Measurements from ENCODE around the gene PHOSPHO2.
"Not testable (repeated sequence)": the region's sequence is repeated elsewhere in the genome, so short reads cannot be mapped to it uniquely, and the experiment has no call there.

PHOSPHO2 gene

GRCh38 chr2:169673106-169673505 lies 21.2 kb upstream of the PHOSPHO2 start:
- Histone ChIP-seq H3K9ac (ENCODE audit: insufficient read length) (no peak overlapping the region), H3K36me3 (ENCODE audit: insufficient read depth, low read length) (no peaks in the 10 kb centered on the region), H3K9me3 (ENCODE audit: low read depth, low read length) (no peaks in the 10 kb centered on the region), H3K4me3 (no peak overlapping the region), H3K27ac (no peak overlapping the region)
- no peak for TF ChIP-seq EZH2 (IDR thresholded peaks at IDR 0.05)
- no peak for TF ChIP-seq POLR2AphosphoS5 (IDR thresholded peaks at IDR 0.05; ENCODE audit: borderline replicate concordance, low read depth, low read length)
- no peak for DNase-seq (ENCODE audit: low read depth, low spot score)

DNA sequence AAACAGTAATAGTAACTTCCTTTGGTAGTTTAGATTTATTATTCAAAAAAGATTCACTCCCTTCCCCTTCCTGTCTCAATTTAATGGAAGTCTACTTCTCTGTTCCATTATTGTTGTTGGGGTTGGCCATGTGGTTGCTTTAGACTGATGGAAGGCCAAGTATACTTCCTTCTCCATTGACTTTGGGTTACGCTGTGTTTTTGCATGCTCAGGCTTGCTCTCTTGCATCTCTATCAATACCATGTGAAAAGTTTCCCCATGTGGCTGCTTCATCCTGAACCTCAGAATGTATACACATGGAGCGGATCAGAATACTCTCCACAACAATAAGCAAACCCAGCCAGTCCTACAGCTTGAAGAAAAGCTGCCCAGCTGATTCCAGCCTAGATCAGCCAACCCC lies 20.3 kb upstream of the PHOSPHO2 start:
- H3K4me3 ChIP-seq, result no peak overlapping the region
- H3K27ac ChIP-seq, result no peak overlapping the region
- no peaks in the 10 kb centered on the region for H3K9me3 ChIP-seq (ENCODE audit: low read depth, low read length)
- no peaks in the 10 kb centered on the region for H3K36me3 ChIP-seq (ENCODE audit: insufficient read depth, low read length)
- no peak for TF ChIP-seq EZH2 (IDR thresholded peaks at IDR 0.05)
- no peak for TF ChIP-seq POLR2AphosphoS5 (IDR thresholded peaks at IDR 0.05; ENCODE audit: borderline replicate concordance, low read depth, low read length)
- no peak for TF ChIP-seq FOXP2 (optimal IDR thresholded peaks at IDR 0.05; ENCODE audit: control extremely low read depth, extremely low read length, insufficient read depth)
- no peak overlapping the region for H3K9ac ChIP-seq (ENCODE audit: insufficient read length)
- no peak for DNase-seq (ENCODE audit: low read depth, low spot score)

- H3K9me3 ChIP-seq (ENCODE audit: low read depth, low read length), result no peaks in the 10 kb centered on the region
- TF ChIP-seq POLR2AphosphoS5 (IDR thresholded peaks at IDR 0.05; ENCODE audit: borderline replicate concordance, low read depth, low read length) (no peak), EZH2 (IDR thresholded peaks at IDR 0.05) (no peak), FOXP2 (optimal IDR thresholded peaks at IDR 0.05; ENCODE audit: control extremely low read depth, extremely low read length, insufficient read depth) (no peak)
- no peaks in the 10 kb centered on the region for H3K36me3 ChIP-seq (ENCODE audit: insufficient read depth, low read length)
- H3K9ac ChIP-seq (ENCODE audit: insufficient read length), result no peak overlapping the region
- H3K4me3 ChIP-seq, result no peak overlapping the region
- DNase-seq (ENCODE audit: low read depth, low spot score), result no peak
- H3K27ac ChIP-seq, result no peak overlapping the region
Observed at GRCh38 chr2:169676357-169676756, 17.9 kb upstream of the PHOSPHO2 start.

DNA sequence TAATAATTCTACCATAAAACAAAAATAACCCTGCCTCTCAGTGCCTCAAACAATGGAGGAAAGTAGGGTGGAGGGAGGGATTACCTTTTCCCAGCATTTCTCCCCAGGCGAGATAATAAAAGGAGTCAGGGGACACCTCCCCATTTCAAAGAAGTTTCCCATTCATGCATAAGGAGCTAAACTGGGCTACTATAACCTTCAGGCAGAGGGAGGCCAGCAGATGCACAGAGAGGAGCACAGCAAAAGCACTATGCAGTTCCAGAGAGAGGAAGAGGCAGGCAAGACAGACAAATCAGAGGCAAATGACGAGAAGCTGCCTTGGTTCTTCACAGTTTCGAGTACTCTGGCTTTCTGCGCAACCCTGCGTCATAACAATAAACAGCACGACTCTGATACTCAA lies 17.4 kb upstream of the PHOSPHO2 start:
- Histone ChIP-seq H3K27ac (no peak overlapping the region), H3K9ac (ENCODE audit: insufficient read length) (no peak overlapping the region), H3K9me3 (ENCODE audit: low read depth, low read length) (no peaks in the 10 kb centered on the region), H3K36me3 (ENCODE audit: insufficient read depth, low read length) (no peaks in the 10 kb centered on the region), H3K4me3 (no peak overlapping the region)
- no peak for DNase-seq (ENCODE audit: low read depth, low spot score)
- TF ChIP-seq FOXP2 (optimal IDR thresholded peaks at IDR 0.05; ENCODE audit: control extremely low read depth, extremely low read length, insufficient read depth), result no peak
- TF ChIP-seq POLR2AphosphoS5 (IDR thresholded peaks at IDR 0.05; ENCODE audit: borderline replicate concordance, low read depth, low read length), result no peak

DNA sequence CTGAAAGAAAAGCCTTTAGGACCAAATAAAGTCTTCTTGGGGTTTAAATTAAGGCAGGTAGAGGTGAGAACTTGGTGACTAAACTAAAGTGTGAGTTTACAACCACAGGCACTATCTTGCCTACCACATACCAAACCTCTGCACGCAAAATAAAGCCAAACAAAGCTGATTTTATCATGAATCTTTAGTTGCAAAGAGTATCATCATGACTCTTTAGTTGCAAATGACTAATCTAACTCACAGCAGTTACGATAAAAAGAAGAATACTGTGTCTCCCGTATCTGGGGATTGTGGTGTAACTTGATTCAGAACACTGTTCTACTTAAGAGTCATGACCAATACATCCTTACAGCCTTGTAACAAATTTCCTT lies 11.2 kb upstream of the PHOSPHO2 start:
- Histone ChIP-seq H3K4me3 (no peak overlapping the region), H3K9me3 (ENCODE audit: low read depth, low read length) (no peaks in the 10 kb centered on the region), H3K36me3 (ENCODE audit: insufficient read depth, low read length) (no peaks in the 10 kb centered on the region), H3K27ac (no peak overlapping the region), H3K9ac (ENCODE audit: insufficient read length) (no peak overlapping the region)
- TF ChIP-seq EZH2 (IDR thresholded peaks at IDR 0.05), result no peak
- TF ChIP-seq POLR2AphosphoS5 (IDR thresholded peaks at IDR 0.05; ENCODE audit: borderline replicate concordance, low read depth, low read length), result no peak
- no peak for TF ChIP-seq FOXP2 (optimal IDR thresholded peaks at IDR 0.05; ENCODE audit: control extremely low read depth, extremely low read length, insufficient read depth)
- no peak for DNase-seq (ENCODE audit: low read depth, low spot score)

GRCh38 chr2:169683425-169684134 lies 10.7 kb upstream of the PHOSPHO2 start:
- Histone ChIP-seq H3K9ac (ENCODE audit: insufficient read length) (no peak overlapping the region), H3K4me3 (no peak overlapping the region), H3K27ac (no peak overlapping the region), H3K36me3 (ENCODE audit: insufficient read depth, low read length) (no peaks in the 10 kb centered on the region), H3K9me3 (ENCODE audit: low read depth, low read length) (no peaks in the 10 kb centered on the region)
- TF ChIP-seq POLR2AphosphoS5 (IDR thresholded peaks at IDR 0.05; ENCODE audit: borderline replicate concordance, low read depth, low read length), result no peak
- DNase-seq (ENCODE audit: low read depth, low spot score), result no peak

DNA sequence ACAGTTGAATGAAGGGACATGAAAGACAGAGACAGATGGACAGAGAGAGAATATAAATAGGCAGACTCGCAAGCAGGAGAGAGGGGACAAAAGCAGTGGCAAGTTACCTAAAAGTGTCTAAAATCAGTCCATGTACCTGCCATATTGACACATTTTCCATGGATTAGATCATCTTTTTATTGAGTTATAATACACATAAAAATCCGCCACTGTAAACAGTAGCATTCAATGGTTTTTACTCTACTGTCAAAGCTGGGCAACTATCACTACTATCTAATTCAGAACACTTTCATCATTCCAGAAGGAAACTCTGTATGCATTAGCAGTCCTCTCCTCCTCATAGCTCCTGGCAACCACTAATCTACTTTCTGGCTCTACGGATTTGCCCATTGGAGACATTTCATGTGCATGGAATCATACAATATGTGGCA lies 10.1 kb upstream of the PHOSPHO2 start:
- H3K27ac ChIP-seq, result no peak overlapping the region
- H3K36me3 ChIP-seq (ENCODE audit: insufficient read depth, low read length), result no peaks in the 10 kb centered on the region
- H3K9me3 ChIP-seq (ENCODE audit: low read depth, low read length), result no peaks in the 10 kb centered on the region
- no peak for DNase-seq (ENCODE audit: low read depth, low spot score)
- TF ChIP-seq POLR2AphosphoS5 (IDR thresholded peaks at IDR 0.05; ENCODE audit: borderline replicate concordance, low read depth, low read length) (no peak), EZH2 (IDR thresholded peaks at IDR 0.05) (no peak), FOXP2 (optimal IDR thresholded peaks at IDR 0.05; ENCODE audit: control extremely low read depth, extremely low read length, insufficient read depth) (no peak)
- H3K9ac ChIP-seq (ENCODE audit: insufficient read length), result no peak overlapping the region
- no peak overlapping the region for H3K4me3 ChIP-seq

GRCh38 chr2:169684712-169685111 lies 9.6 kb upstream of the PHOSPHO2 start:
- not testable (repeated sequence) for H3K9me3 ChIP-seq (ENCODE audit: low read depth, low read length); H3K4me3 ChIP-seq; H3K36me3 ChIP-seq (ENCODE audit: insufficient read depth, low read length); H3K27ac ChIP-seq; DNase-seq (ENCODE audit: low read depth, low spot score); H3K9ac ChIP-seq (ENCODE audit: insufficient read length)

DNA sequence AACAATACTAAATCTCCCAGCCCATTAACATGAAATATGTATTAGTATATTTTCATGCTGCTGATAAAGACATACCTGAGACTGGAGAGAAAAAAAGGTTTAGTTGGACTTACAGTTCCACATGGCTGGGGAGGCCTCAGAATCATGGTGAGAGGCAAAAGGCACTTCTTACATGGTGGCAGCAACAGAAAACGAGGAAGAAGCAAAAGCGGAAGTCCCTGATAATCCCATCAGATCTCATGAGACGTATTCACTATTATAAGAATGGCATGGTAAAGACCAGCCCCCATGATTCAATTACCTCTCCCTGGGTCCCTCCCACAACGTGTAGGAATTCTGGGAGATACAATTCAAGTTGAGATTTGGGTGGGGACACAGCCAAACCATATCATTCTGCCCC lies 7.4 kb upstream of the PHOSPHO2 start:
- not testable (repeated sequence) for H3K27ac ChIP-seq; H3K36me3 ChIP-seq (ENCODE audit: insufficient read depth, low read length); H3K4me3 ChIP-seq; H3K9me3 ChIP-seq (ENCODE audit: low read depth, low read length); DNase-seq (ENCODE audit: low read depth, low spot score); H3K9ac ChIP-seq (ENCODE audit: insufficient read length)

DNA sequence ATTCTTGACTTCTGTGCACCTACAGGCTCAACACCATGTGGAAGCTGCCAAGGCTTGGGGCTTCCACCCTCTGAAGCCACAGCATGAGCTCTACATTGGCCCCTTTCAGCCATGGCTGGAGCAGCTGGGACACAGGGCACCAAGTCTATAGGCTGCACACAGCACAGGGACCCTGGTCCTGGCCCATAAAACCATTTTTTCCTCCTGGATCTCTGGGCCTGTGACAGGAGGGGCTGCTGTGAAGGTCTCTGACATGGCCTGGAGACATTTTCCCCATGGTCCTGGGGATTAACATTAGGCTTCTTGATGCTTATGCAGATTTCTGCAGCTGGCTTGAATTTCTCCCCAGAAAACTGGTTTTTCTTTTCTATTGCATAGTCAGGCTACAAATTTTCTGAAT lies 6.3 kb upstream of the PHOSPHO2 start:
- H3K36me3 ChIP-seq (ENCODE audit: insufficient read depth, low read length); H3K9ac ChIP-seq (ENCODE audit: insufficient read length); H3K9me3 ChIP-seq (ENCODE audit: low read depth, low read length); H3K4me3 ChIP-seq; H3K27ac ChIP-seq; DNase-seq (ENCODE audit: low read depth, low spot score): not testable (repeated sequence)

All from SK-N-MC (cell line).